ENCODE measurements around the gene GGTLC2.
A peak's percentile ranks its signal among the peaks of the same experiment; 100 is the strongest.

Gene GGTLC2

GRCh38 chr22:22692707-22693530, 48.5 kb downstream of the GGTLC2 start:
- DNase-seq = peak; percentile 82

- DNase-seq = no peak
These were observed 49.1 kb downstream of the GGTLC2 start for GRCh38 chr22:22693531-22693884.

GRCh38 chr22:22694106-22694505, 49.7 kb downstream of the GGTLC2 start:
- no peak for DNase-seq

GRCh38 chr22:22696104-22696503, 51.7 kb downstream of the GGTLC2 start:
- DNase-seq = no peak

Data from activated CD8-positive, alpha-beta memory T cell treated with anti-CD3 and anti-CD28 coated beads for 24 hours (primary cell).